Activated T-cell treated with anti-CD3 and anti-CD28 coated beads, Interleukin-2, amount 50 U/mL, for 1 hour (primary cell): Measurements from ENCODE around the gene HBE1.
"Not testable (repeated sequence)": the region's sequence is repeated elsewhere in the genome, so short reads cannot be mapped to it uniquely, and the experiment has no call there.

Experiments
- DNase-seq: peaks from one replicate; pipeline ENCODE4 v3.0.0-alpha.2; 2020

Gene HBE1

GRCh38 chr11:5269715-5270147 is at the start of gene HBE1:
Gene HBE1 (minus strand): TSS chr11:5269945. CDS start chr11:5269890, 55 bp downstream.
- DNase-seq = no peak

- DNase-seq = no peak
These were observed 47.5 kb upstream of the HBE1 start for GRCh38 chr11:5317292-5317691.

GRCh38 chr11:5313326-5314023 is 43.7 kb upstream of the HBE1 start:
- DNase-seq = not testable (repeated sequence)

GRCh38 chr11:5310423-5310822 is 40.7 kb upstream of the HBE1 start:
- no peak for DNase-seq

GRCh38 chr11:5307256-5308019 is 37.7 kb upstream of the HBE1 start:
- no peak for DNase-seq

GRCh38 chr11:5304046-5304445 is 34.3 kb upstream of the HBE1 start:
- DNase-seq = no peak

GRCh38 chr11:5303626-5304025 is 33.9 kb upstream of the HBE1 start:
- DNase-seq = no peak

- DNase-seq = no peak
These were observed 32.1 kb upstream of the HBE1 start, which contains the start of gene OR51B4 for GRCh38 chr11:5301846-5302245. Gene OR51B4 (minus strand): TSS chr11:5301946. CDS start chr11:5301946, 0 bp downstream.

GRCh38 chr11:5300251-5300650 is 30.5 kb upstream of the HBE1 start:
- DNase-seq = no peak

- DNase-seq = no peak
These were observed 28.7 kb upstream of the HBE1 start for GRCh38 chr11:5298451-5298850.

GRCh38 chr11:5297721-5298323 is 28.1 kb upstream of the HBE1 start:
- no peak for DNase-seq

GRCh38 chr11:5294342-5294995 is 24.7 kb upstream of the HBE1 start:
- not testable (repeated sequence) for DNase-seq

GRCh38 chr11:5293028-5293427 is 23.3 kb upstream of the HBE1 start:
- DNase-seq = no peak

- DNase-seq = no peak
These were observed 21.6 kb upstream of the HBE1 start for GRCh38 chr11:5291207-5291838.

- DNase-seq = no peak
These were observed 20.4 kb upstream of the HBE1 start for GRCh38 chr11:5290106-5290505.

- no peak for DNase-seq
These were observed 20.0 kb upstream of the HBE1 start for GRCh38 chr11:5289696-5290095.

- no peak for DNase-seq
These were observed 19.3 kb upstream of the HBE1 start for GRCh38 chr11:5288906-5289550.

GRCh38 chr11:5288108-5288905 is 18.6 kb upstream of the HBE1 start:
- DNase-seq = no peak

GRCh38 chr11:5286901-5287300 is 17.2 kb upstream of the HBE1 start:
- no peak for DNase-seq

GRCh38 chr11:5286351-5286750 is 16.6 kb upstream of the HBE1 start:
- DNase-seq = no peak

- DNase-seq = no peak
These were observed 16.1 kb upstream of the HBE1 start for GRCh38 chr11:5285703-5286340.
